CD4-positive, alpha-beta T cell (primary cell): ENCODE measurements around the gene STAG3. TPM values are rescaled to one million over a fixed set of nuclear protein-coding genes. Genes with fewer than 3 reads are reported as not detected.

ENCODE experiments used
- ATAC-seq: fragments of 200-7000 bp; cut with Tn5 transposase; one replicate; pipeline ENCODE4 v1.10.0; 2022; ENCODE audit warnings: mild to moderate bottlenecking; ENCODE audit not compliant: poor library complexity
- CTCF ChIA-PET: fragments of 350-600 bp; sonication (Branson Sonifier 250); formaldehyde crosslinking; loops from one replicate; lab custom pipeline; 2021; ENCODE audit warnings: antibody characterized with exemption, inconsistent platforms; lab: Charles Lee
- POLR2A ChIA-PET: fragments of 350-600 bp; sonication (Branson Sonifier 250); formaldehyde crosslinking; loops from one replicate; lab custom pipeline; 2021; ENCODE audit warnings: antibody characterized with exemption, inconsistent platforms; lab: Charles Lee
- DNase-seq, 14 experiments: peaks; one replicate each; pipeline ENCODE4 v3.0.0-alpha.2; 2013 to 2020; ENCODE audit warnings: mixed read lengths in 2 of 14
- H3K27ac ChIP-seq, 2 donors: one replicate each; pipeline versions ENCODE4 v1.5.1 to v1.7.0; 2013; ENCODE audit warnings: low read length in 2 of 2, low read depth in 1 of 2, mild to moderate bottlenecking in 1 of 2
- H3K27me3 ChIP-seq, 2 experiments: 1 replicate in 1 of 2; 2 replicates in 1 of 2; pipeline versions ENCODE4 v1.6.1 to v1.7.0; 2013; ENCODE audit warnings: low read length in 2 of 2, control low read depth in 1 of 2, mild to moderate bottlenecking in 1 of 2, moderate library complexity in 1 of 2; ENCODE audit not compliant: insufficient read depth in 2 of 2, control insufficient read depth in 1 of 2
- H3K36me3 ChIP-seq: one replicate; pipeline ENCODE4 v1.6.1; 2013; ENCODE audit warnings: low read length, control low read depth; ENCODE audit not compliant: insufficient read depth
- H3K4me1 ChIP-seq: one replicate; pipeline ENCODE4 v1.6.1; 2013; ENCODE audit warnings: low read length, control low read depth; ENCODE audit not compliant: insufficient read depth
- H3K4me3 ChIP-seq: one replicate; pipeline ENCODE4 v1.5.1; 2013; ENCODE audit warnings: mild to moderate bottlenecking, low read length, moderate library complexity
- H3K9me3 ChIP-seq, 2 experiments: 1 replicate in 1 of 2; 2 replicates in 1 of 2; pipeline versions ENCODE4 v1.6.1 to v1.7.0; 2013; ENCODE audit warnings: low read length in 2 of 2, mild to moderate bottlenecking in 2 of 2, control low read depth in 1 of 2, moderate library complexity in 1 of 2; ENCODE audit not compliant: control insufficient read depth in 1 of 2, insufficient read depth in 1 of 2
- H3K27ac Mint-ChIP-seq: one replicate; pipeline ENCODE4 v1.8.0; 2020; ENCODE audit warnings: mixed read lengths
- H3K27me3 Mint-ChIP-seq: one replicate; pipeline ENCODE4 v1.8.0; 2021; ENCODE audit warnings: mixed read lengths
- H3K36me3 Mint-ChIP-seq: one replicate; pipeline ENCODE4 v1.8.0; 2021; ENCODE audit warnings: low read depth, mixed read lengths
- H3K4me1 Mint-ChIP-seq: one replicate; pipeline ENCODE4 v1.8.0; 2021; ENCODE audit warnings: low read depth, mixed read lengths
- H3K4me3 Mint-ChIP-seq: one replicate; pipeline ENCODE4 v1.8.0; 2020; ENCODE audit warnings: mild to moderate bottlenecking, mixed read lengths
- H3K9me3 Mint-ChIP-seq: one replicate; pipeline ENCODE4 v1.8.0; 2020; ENCODE audit warnings: mixed read lengths
- intact Hi-C, 2 experiments: fragments of 100-400 bp; cut with DNase I in 1 of 2; cut with micrococcal nuclease in 1 of 2; formaldehyde crosslinking; loops; one replicate each; pipeline versions ENCODE4 v1.15.1 to v1.9.0; 2023 to 2025; cut with DNase I, micrococcal nuclease
- total RNA-seq, 174 experiments: library from RNA in 2 of 174; stranded (reverse) in 2 of 174; gene quantifications; one replicate each; pipeline ENCODE4 v1.2.3 and lab custom pipeline; 2021 to 2026
- TF ChIP-seq, protein P1 (sequence below): fragments of 200-600 bp; IDR thresholded peaks from one replicate; pipeline ENCODE4 v1.8.0; 2022; ENCODE audit warnings: antibody characterized with exemption, mild to moderate bottlenecking

The STAG3 gene
- total RNA-seq, 2 experiments from 2014 or later = 4.0 to 5.5 TPM

DNA sequence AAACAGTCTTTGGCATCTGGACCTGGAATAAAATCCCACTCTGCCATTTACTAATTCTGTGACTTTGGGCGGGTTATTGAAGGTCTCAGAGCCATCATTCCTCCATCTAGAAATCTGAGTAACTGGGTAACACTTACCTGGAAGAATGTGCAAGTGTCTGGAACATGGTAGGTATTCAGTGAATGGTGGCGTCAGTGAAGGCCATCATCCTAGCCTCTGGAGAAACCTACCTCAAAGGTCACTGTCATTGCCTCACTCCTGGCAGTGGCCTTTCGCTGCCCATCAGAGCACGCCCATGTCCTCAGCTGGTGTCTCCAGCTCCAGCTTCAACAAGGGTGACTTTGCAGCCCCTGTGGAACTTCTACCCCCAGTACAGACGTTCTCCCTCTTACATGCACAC, 13.8 kb upstream of the STAG3 start:
- Histone ChIP-seq H3K4me1 (peaks cover 67% of the 10 kb centered on the region), H3K27ac (peak overlapping the region; percentile 53 to 66), H3K9me3 (peaks cover 0 to 3% of the 10 kb centered on the region in 2 experiments), H3K27me3 (no peaks in the 10 kb centered on the region), H3K4me3 (no peak overlapping the region), H3K36me3 (no peaks in the 10 kb centered on the region)
- H3K9me3 Mint-ChIP-seq = no peaks in the 10 kb centered on the region
- H3K36me3 Mint-ChIP-seq = no peaks in the 10 kb centered on the region
- no peaks in the 10 kb centered on the region for H3K27me3 Mint-ChIP-seq
- intact Hi-C loops = loop anchor here in 1 of 2 experiments (2.0 to 10.0 kb wide), 2 partner anchors 13 to 51 kb away; partner anchors contain the start of genes GPC2, PVRIG and STAG3
- H3K27ac Mint-ChIP-seq = peak overlapping the region; percentile 91
- ChIA-PET CTCF (interaction anchor here (0.7 to 1.2 kb wide), 2 partner anchors 8 to 33 kb away, joined by 4 read pairs; no protein-coding TSS in a partner anchor), POLR2A (interaction anchor here (0.6 to 8.3 kb wide), 8 partner anchors 8 to 47 kb away, joined by 3 to 109 read pairs (median 5); partner anchors contain the start of genes GPC2, LAMTOR4, MBLAC1 and STAG3)
- peak overlapping the region; percentile 75 for H3K4me3 Mint-ChIP-seq
- peaks cover 66% of the 10 kb centered on the region for H3K4me1 Mint-ChIP-seq
- TF ChIP-seq, protein P1, sequence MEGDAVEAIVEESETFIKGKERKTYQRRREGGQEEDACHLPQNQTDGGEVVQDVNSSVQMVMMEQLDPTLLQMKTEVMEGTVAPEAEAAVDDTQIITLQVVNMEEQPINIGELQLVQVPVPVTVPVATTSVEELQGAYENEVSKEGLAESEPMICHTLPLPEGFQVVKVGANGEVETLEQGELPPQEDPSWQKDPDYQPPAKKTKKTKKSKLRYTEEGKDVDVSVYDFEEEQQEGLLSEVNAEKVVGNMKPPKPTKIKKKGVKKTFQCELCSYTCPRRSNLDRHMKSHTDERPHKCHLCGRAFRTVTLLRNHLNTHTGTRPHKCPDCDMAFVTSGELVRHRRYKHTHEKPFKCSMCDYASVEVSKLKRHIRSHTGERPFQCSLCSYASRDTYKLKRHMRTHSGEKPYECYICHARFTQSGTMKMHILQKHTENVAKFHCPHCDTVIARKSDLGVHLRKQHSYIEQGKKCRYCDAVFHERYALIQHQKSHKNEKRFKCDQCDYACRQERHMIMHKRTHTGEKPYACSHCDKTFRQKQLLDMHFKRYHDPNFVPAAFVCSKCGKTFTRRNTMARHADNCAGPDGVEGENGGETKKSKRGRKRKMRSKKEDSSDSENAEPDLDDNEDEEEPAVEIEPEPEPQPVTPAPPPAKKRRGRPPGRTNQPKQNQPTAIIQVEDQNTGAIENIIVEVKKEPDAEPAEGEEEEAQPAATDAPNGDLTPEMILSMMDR = no peak
- DNase-seq = no peak
- ATAC-seq = no peak

DNA sequence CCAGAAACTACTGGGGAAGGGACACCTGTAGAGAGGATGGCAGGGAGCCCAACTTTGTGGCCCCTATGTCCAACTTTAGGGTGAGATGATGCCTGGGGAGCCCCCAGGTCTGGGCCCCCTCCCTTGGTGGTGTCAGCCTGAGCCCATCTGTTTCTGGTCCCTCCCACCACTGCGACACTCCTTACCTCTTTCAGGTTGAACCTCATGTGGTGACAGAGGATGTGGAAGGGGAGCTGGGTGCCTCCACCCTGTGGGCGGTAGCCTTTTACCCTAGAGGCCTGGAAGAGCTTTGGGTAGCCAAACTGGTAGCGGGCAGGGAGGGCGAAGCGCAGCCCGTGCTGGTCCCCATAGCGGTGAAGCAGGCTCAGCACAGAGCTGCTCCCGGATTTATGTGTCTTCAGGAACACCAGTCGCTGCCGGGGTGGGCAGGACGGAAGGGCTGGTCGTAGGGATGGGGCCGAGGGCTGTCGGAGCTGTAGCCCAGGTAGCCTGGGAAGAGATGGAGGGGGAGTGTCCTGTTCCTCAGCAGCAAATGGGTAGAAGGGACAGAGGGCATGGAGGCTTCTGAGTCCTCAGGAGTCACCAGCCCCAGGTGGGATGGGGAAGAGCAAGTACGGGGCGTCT, 11.3 kb upstream of the STAG3 start:
- H3K9me3 Mint-ChIP-seq = no peaks in the 10 kb centered on the region
- H3K9me3 ChIP-seq = peaks cover 0 to 3% of the 10 kb centered on the region in 2 experiments
- H3K27me3 ChIP-seq = no peaks in the 10 kb centered on the region
- peak overlapping the region; percentile 61 for H3K4me3 ChIP-seq
- H3K27me3 Mint-ChIP-seq = no peaks in the 10 kb centered on the region
- H3K27ac Mint-ChIP-seq = peak overlapping the region; percentile 91
- peak in 9 of 14 experiments; percentile 36 to 80 (median 54) for DNase-seq
- ATAC-seq = peak; percentile 66
- TF ChIP-seq, protein P1 = no peak
- H3K36me3 ChIP-seq = no peaks in the 10 kb centered on the region
- POLR2A ChIA-PET = interaction anchor here (0.6 to 8.3 kb wide), 15 partner anchors 8 to 403 kb away, joined by 3 to 109 read pairs (median 4); partner anchors contain the start of genes AP4M1, GPC2, LAMTOR4 and MCM7
- H3K4me1 Mint-ChIP-seq = peaks cover 82% of the 10 kb centered on the region
- H3K4me3 Mint-ChIP-seq = peak overlapping the region; percentile 91
- no peaks in the 10 kb centered on the region for H3K36me3 Mint-ChIP-seq
- intact Hi-C loops = loop anchor here in 1 of 2 experiments (10.0 kb wide), 1 partner anchor 48 kb away; the partner anchor contains the start of gene PVRIG
- H3K4me1 ChIP-seq = peaks cover 84% of the 10 kb centered on the region
- peak overlapping the region; percentile 53 to 66 for H3K27ac ChIP-seq
- CTCF ChIA-PET = interaction anchor here (1.0 to 1.5 kb wide), 3 partner anchors 24 to 34 kb away, joined by 3 to 6 read pairs (median 3); no protein-coding TSS in a partner anchor

DNA sequence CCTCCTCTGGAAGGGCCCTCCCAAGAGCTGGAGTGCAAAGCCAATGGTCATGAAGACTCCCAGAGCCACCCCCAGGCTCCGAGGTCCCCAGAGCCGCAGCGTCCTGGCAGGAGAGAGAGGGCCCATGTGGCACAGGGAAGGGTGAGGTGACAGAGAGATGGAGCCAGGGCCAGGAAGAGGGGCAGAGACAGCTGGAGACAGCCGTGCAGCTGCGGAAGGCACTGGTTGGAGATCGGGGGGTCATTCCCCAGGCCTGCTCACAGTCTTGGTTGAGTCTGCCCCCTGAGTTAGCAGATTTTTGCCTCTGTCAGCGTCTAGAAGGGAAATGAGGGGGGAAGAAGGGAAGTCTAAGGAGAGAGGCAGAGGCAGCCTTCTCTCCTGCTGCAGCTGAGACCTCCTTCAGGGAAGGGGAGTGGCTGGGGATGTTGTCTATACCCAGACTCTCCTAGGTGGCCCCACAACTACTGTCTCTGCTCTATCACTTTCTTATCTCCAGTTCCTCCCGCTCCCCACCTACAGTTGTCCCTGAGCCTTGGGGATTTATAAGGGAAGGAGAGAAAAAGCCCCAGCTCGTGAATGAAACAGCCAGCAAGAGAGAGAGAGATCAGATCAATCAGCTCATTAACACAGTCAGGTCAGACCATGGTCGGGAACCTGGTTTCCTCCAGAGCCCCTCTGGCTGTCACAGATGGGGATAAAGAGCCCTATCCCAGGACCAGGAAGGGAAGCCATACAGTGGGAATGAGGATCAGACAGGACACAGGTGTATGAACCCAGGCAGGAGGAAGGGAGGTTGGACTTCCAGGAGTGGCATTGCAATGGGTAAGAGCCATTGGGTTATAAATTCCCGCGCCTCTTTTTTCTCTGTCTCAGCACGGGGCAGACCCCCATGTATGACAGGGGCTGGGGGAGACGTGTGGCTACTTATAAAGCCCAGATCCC, 10.5 kb upstream of the STAG3 start:
- DNase-seq (peak in 1 of 14 experiments; percentile 26), ATAC-seq (no peak)
- CTCF ChIA-PET = interaction anchor here (1.0 to 1.5 kb wide), 5 partner anchors 23 to 50 kb away, joined by 3 to 6 read pairs (median 4); no protein-coding TSS in a partner anchor
- no peaks in the 10 kb centered on the region for H3K9me3 Mint-ChIP-seq
- peaks cover 88% of the 10 kb centered on the region for H3K4me1 ChIP-seq
- intact Hi-C loops = loop anchor here in 1 of 2 experiments (10.0 kb wide), 1 partner anchor 48 kb away; the partner anchor contains the start of gene PVRIG
- peaks cover 81% of the 10 kb centered on the region for H3K4me1 Mint-ChIP-seq
- peak overlapping the region; percentile 55 to 66 for H3K27ac ChIP-seq
- H3K27me3 ChIP-seq = peaks cover 0 to 3% of the 10 kb centered on the region in 2 experiments
- H3K27ac Mint-ChIP-seq = peak overlapping the region; percentile 91
- H3K27me3 Mint-ChIP-seq = no peaks in the 10 kb centered on the region
- peaks cover 0 to 3% of the 10 kb centered on the region in 2 experiments for H3K9me3 ChIP-seq
- no peaks in the 10 kb centered on the region for H3K36me3 ChIP-seq
- no peaks in the 10 kb centered on the region for H3K36me3 Mint-ChIP-seq
- TF ChIP-seq, protein P1 = no peak
- H3K4me3 Mint-ChIP-seq = peak overlapping the region; percentile 91
- peak overlapping the region; percentile 61 for H3K4me3 ChIP-seq
- POLR2A ChIA-PET = interaction anchor here (0.6 to 8.3 kb wide), 18 partner anchors 8 to 758 kb away, joined by 3 to 109 read pairs (median 4); partner anchors contain the start of genes AP4M1, BUD31, GPC2 and LAMTOR4
